ENCODE measurements around the gene CELF2.
A peak's percentile ranks its signal among the peaks of the same experiment; 100 is the strongest.

Gene CELF2

DNA sequence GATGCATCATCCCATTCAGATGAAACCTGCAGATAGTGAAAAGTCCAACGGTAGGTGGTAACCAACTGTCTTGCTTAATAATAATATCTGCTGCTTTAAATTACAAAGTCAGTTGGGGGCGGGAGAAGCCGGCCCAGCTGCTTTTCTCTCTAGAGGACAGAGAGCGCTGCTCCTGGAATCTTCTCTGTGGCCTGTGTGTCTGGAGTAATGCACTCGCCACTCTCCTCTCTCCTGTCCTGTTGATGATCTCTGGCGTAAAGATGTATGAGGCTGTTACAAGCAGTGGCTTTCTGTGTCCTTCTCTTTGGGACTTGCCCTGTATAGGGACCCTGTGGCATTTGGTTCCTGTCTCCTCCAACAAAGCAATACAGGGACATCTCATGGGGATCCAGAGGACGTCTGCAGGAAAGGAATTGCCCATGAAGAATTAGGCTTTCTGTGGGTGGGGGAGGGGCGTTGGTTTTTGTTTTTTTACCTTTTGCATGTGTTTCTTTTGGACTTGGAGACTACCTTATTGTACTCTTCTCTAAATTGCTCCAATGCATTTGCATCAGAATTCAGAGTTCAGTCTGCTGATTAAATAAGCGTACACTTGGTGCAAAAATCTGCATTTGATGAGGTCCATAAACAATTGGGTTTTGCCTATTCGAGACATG is 231.6 kb downstream of the CELF2 start:
- no peak for DNase-seq (ENCODE audit: low spot score)

DNA sequence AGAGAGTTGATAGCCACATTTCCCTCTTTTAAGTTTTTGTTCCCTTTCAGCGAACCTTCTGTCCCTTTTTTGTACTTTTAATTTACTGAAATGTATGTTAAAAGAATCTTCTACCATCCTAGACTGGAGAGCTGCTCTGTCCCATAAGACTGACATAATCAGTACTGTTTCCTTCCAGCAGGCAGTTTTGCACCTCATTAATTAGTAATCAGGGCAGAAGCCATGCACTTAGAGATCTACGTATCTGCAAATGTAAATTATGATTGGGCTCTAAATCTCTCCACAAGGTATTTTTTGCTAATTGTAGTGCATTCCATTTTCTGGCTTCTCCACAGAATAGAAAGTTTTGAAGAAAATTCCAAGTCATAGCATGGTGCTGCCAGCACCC is 232.1 kb downstream of the CELF2 start:
- no peak for DNase-seq (ENCODE audit: low spot score)

DNA sequence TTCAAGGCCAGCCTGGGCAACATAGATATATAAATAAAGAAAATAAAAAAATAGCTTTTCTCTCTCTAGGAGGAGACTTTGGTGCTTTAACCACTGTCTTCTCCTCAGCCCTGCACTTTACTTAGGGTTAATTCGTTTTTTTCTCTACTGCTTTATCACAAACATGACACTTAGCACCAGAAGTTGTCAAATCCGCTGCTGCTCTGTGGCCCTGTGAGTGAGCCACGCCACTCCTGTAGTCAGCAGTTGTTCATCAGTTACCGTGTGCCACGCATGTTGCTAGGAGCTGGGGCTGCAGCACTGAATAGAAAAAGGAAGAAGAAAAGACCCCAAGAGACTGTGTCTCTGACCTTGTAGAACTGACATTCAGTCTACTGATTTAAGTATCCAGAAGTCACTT is 232.6 kb downstream of the CELF2 start:
- no peak for DNase-seq (ENCODE audit: low spot score)

DNA sequence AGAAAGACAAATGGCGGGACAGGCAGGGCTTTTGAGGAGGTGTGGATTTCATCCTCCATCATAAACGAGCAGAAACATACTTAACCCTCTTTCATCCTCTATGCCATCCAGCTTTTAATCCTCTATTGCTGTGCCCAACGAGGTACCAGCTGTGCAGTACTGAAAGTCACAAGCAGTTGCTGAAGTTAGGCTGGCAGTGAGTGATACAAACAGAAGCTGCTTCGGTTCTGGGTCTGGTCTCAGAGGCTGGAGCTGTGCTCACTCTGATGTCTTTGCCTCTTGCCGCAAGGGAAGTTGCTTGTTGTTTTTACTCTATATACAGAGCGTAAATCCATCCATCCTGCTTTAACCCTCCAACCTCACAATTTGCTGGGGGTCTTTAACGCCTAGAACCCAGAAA is 235.2 kb downstream of the CELF2 start:
- DNase-seq (ENCODE audit: low spot score), result no peak

DNA sequence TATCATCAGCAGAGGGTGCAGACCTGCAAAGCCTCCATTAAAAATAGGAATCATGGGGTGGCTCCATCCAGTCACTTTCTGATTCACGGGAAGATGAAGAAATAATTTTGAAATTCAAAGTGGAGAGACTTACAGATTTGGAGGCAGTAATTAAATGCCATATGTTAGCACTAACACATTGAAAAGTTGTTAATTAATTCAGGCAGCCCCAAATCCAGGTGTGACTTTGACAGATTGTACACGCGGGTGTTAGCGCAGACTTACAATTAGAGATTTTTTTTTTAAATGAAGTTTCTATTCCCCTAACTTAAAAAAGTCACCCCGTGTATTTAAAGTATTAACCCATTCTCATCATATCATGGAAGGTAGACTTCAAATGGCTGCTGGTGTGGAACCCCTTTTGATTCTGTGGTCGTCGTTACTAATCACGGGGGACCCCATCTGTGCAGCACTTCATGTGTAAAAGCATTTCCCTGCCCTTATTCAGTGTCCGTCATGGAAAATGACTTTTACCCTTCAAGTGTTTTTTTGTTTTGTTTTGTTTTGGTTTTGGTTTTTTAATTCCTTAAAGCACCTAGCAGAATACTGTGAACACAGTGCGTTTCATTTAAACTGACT is 235.8 kb downstream of the CELF2 start:
- no peak for DNase-seq (ENCODE audit: low spot score)

DNA sequence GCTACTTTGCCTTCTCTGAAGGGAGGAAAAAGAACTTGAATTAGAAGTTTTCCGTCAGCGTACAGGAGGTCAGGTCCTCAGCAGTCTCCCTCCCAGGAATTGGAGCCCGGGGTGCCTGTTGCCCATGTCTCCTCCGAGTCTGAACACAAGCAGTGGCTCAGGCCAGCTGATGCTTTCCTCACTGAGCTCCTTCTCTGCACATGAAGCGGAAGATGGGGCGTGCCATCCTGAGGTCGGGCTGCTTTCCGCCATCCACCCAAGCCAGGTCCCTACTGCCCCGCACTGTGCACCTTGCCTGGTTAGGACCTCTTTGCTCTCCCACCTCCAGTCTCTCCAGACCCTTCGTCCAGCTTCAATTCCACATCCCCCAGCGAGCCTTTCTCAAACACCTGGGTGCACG is 237.5 kb downstream of the CELF2 start:
- DNase-seq (ENCODE audit: low spot score), result no peak

DNA sequence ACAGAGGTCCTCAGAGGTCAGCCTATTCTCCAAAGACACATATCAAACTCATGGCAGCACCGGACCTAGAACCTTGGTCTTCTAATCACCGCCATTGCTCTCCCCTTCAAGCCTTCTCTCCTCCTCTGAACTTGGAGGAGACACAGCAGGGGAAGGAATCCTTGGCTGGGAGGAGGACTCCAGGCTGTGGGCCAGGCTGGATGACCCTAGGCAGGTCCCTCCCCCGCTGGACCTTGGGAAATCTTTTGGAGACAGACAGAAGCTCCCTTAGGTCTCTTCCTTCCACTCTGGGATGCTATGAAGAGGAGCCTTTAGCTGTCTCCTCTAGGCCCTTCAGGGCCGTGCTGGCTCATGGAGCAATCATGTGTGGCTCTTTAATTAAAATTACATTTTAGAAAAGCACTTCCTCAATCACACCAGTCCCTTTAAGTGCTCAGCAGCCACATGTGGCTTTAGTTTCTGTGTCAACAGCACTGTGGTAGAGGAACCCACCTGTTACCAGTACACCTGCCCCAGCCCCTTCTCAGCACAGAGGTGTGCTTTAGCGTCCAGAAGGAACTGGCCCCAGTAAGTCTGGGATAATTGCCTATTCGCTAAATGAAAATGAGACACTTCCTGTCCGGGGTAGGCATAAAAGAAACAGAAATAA is 238.2 kb downstream of the CELF2 start:
- DNase-seq (ENCODE audit: low spot score), result no peak

DNA sequence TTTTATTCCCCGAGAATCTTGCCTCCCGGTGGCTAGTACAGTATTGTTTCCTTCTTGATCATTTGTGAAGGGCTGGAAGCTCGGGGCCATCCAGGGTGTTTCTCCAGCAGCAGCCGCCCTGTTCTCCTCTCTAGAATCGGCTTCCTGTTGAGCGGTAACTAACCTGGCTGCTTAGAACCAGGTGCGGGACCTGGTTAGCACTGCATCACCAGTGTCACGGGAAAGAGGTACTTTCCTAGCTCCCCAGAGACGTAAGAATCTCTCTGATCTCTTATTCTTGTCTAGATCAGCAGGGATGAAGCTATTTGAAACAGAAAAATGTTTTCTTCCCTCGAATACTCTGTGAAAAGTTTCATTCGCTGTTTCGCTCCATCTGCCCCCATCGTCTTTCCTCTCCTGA is 239.2 kb downstream of the CELF2 start:
- no peak for DNase-seq (ENCODE audit: low spot score)

DNA sequence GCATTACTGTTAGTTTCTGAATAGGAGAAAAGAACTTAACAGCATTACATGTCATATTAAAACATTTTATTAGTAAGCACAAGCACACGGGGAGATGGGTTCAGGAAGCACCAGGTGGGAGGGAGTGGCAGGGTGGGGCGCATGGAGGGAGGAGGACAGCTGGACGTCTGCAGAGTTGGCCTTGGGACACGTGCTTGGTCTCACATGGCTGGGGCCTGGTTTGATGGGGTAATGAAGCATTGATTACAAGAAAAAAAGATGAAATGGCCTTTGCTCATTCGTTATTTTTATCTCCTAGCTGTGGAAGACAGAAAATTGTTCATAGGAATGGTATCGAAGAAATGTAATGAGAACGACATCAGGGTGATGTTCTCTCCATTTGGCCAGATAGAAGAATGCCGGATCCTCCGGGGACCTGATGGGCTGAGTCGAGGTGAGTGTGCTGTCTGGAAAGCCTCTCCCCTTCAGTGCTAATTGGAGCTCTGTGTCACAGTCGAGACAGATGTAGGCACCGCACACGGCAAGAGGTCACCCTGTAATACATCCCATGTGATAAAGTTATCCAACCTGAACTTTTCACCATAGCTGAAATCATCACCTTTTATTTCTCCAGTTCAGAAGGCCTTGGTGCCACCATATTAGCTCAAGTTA is 239.9 kb downstream of the CELF2 start:
- no peak for DNase-seq (ENCODE audit: low spot score)

DNA sequence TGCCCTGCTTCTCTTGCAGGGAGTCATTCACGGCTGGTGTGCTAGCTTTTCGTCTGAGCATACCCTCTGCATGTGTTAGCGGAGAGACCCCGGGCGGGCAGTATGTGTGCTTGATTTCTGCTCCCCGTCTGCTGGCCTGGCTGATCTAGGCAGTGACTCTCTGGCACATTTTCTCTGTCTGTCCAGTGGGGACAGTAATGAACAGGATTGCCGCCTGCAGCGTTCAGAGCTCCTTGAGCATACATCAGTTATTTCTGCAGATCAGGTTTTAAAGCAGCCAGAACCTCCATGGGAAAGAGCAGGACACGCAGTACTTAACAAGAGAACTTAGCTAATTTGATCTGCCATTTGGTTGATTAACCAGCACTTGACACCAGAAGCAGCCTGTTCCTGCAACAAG is 242.5 kb downstream of the CELF2 start:
- no peak for DNase-seq (ENCODE audit: low spot score)

DNA sequence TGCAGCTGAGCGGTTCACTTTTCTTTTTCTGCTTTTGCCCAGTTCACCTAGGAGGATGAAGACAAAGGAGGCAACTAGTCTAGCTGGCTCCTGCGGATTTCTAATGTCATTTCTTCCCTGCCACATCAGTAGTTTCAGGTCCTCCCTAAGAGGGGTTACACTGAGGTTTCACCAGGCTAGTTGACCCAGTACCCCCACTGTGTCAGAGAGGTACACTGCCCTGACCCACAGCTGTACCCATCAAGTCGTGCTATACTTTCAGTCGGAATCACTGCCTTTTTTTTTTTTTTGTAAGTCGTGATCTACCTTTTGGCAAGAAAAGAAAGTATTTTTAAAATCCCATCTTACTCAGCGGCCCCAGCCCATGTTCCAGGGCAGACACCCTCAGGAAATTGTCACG is 243.5 kb downstream of the CELF2 start:
- no peak for DNase-seq (ENCODE audit: low spot score)

DNA sequence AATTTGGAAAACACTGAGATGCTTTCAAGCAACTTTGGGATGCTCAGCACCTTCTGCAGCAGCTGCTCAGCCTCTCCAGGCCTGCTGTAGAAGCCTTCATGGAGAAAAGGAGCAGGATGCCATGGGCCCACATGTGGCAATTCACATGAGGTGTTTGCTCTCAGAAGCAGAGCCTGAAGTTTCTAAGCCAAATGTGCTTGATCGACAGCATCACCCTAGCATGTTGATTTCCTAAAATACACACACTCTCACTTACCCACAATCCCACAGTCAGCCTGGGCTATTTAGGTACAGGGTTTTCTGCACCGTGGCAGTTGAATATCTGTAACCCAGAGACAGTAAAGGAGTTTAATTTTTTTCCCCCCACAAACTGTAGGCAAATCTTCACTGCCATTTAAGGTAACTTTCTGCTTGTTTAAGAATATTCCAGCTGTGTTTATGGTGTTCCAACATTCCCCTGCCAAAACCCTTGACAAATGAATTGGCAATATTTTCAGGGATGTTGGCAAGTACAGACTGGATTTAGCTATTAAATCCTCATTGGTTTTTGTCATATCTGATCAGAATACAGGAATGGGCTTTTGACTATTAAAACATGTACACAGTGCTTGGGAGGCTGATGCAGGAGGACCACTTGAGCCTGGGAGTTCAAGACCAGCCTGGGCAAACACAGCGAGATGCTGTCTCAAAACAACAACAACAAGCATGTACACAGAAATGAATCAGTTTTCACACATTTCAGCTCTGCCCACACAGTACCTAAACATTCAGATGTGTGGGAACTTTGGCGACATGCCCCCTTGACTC is 244.2 kb downstream of the CELF2 start:
- no peak for DNase-seq (ENCODE audit: low spot score)

DNA sequence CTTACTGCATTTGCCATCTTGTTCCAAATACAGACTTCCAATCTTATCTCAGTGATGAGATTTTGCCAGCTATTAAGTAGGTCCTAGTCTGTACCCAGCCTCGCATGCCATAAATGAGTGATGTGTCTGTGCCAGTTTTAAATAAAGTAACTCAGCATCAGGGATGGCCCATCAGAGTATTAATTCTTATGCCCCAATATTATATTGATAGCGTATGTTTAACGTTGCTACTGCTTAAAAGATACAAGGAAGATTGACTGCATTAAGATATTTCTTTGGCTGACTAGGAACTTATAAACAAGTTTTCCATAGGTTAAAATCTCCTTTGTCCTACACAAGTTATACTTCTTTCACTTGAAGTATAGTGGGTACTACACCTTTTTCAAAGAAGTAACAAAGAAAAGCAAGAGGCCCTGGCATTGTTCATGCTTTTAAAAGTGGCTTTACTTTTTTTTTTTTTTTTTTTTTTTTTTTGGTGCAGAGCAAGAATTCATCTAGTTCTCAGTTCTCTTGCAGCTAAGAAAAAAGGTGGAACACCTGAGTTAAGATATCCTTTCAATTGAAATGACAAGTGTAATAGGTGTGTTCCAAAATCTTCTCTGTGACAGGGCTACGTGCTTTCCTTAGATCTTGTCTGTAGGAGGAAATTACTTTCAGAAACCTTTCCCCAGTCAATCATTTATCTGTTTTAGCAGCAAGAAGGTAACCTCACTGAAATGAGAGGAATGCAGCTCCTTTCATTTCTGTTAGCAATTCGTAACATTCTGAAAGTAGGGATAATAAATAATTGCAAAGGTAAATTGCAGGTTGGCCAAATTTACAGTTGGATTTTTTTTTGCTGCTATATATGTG is 245.0 kb downstream of the CELF2 start:
- DNase-seq (ENCODE audit: low spot score), result no peak

DNA sequence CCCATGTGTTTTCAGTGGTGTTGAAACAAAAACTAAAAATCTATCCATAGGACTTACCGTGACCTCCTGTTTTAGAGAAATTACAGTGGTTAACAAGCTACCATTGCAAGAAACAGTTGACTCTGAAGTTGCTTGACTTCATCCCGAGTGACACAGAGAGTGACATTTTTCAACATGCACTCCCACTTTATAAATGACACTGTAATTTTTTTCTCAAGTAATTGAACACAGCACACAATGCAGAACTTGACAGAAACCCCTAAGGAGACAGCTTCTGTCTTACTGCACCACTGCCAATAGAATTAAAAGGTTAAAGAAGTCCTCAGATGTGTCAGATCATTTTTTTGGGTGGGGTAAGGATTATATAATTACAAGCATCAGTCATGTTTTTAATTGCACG is 246.1 kb downstream of the CELF2 start:
- no peak for DNase-seq (ENCODE audit: low spot score)

DNA sequence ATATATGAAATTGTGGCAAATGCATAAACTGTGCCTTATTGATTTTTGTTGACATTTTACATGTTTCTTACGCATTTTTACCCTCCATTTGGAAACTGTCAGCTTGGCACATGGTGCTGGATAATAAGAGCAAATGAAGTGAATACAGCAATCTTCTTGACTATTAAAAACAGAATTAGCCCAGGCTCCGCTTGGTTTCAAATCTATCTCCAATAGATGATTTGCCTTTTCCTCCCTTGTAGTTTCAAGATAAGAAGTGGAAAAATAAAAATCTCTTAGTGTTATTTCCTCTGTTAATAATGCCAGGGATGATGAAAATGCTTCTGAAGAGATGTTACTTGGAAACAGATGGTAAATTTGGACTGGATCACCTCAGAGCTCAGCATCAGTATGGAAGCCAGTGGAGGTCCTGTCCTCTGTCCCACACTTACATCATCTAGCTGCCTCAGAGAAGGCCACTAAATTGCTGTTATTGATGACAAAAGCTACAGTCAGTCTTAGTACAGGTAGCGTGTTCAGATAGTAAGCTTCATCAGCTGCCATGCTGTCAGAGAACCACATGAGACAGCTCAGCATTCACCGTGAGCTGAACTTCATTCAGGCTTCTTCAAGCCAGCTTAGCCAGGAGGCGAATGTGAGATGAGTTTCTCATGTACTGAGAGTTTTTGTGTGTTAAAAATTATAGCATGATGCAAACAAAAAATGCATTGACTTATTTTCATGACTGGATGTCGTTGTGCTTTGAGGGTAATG is 246.8 kb downstream of the CELF2 start:
- no peak for DNase-seq (ENCODE audit: low spot score)

DNA sequence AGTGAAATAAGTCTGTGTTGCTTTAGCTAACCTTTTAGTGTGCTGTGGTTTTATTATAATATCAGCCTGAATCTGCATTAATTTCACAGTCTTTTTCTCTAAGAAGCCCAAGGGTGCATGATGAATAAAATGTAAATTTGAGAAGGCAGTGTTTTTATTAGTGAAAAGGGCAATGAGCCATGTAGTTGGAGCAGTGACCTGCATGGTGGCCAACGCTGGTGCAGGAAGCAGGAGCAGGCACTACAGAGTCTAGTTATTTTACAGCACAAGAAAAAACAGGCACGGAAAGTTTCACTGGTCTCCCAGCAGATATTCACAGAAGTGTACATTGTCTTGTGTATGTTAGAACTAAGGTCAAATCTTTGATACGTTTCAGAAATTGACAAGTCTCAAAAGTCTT is 247.8 kb downstream of the CELF2 start:
- no peak for DNase-seq (ENCODE audit: low spot score)

DNA sequence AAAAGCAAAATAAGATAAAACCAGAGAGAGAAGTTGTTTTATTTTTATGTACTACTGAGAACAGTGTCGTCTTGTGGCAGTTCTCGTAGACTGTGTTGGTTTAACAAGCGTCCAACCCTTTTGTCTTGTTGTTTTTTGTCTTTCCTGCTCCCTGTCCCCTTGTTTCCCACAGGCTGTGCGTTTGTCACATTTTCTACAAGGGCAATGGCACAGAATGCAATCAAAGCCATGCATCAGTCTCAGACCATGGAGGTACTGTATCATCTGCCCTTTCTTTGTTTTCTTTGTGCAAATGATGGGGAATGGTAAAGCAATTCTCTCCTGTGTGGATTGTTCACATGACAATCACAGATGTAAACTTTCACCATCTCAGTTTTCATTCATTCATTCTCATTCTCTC is 248.8 kb downstream of the CELF2 start:
- DNase-seq (ENCODE audit: low spot score), result no peak

DNA sequence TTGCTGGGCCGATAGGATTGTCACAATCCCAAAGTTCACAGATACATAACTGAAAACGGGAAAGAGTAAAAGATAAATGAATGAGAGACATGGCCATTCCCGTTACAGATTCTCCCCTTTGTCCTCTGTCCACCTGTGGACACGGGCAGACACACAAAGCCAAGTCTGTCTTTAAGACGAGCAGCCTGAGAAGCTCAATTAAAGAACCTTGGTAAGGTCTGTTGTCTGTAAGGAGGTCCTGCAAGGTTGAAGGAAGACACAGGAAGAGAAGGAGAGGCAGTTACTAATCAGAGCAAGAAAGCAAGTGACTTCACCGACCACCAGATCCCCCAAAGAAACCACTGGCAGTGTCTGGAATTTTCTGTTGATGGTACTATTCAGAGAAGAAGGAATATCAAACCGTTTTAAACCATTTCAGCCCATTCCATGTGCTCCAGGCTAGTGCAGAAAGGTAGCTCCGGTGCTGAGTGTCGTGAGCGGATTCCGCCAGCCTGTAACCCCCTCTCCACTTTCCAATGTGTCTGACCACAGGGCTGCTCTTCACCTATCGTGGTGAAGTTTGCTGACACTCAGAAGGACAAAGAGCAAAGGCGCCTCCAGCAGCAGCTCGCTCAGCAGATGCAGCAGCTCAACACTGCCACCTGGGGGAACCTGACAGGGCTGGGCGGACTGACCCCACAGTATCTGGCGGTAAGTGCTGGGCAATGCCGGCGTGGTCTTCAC is 252.6 kb downstream of the CELF2 start:
- DNase-seq (ENCODE audit: low spot score), result peak; percentile 53

DNA sequence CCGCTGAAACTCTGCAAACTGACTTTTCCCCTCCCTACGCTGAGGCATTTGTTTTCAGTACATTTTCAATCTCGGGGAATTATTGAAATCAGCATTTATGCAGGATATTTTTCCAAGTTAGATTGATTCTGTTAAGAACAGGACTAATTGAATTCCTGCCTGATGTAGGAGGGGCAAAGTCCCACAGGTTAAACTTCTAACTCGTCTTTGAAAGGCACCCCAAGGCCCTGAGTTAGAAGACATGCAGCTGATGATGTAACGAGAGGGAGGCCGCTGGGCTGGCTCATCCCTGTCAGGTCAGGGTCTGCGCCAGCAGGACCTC is 253.1 kb downstream of the CELF2 start:
- no peak for DNase-seq (ENCODE audit: low spot score)

DNA sequence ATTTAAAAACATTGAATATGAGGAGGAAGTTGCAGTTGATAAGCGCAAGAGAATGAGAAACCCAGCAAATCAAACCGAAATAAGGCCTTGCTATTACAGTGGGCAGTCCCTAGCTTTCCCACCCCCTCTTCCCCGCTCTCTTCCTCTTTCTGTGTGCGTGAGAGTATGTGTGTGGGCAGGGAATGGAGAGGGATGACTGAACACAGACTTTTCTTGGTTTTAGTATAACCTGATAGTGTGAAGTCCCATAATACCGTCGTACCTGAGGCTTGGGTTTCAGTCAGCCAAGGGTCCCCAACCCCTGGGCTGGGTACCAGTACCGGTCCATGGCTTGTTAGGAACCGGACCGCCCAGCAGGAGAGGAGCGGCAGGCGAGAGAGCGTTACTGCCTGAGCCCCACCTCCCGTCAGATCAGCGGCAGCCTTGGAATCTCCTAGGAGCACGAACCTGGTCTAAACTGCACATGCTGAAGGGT is 255.3 kb downstream of the CELF2 start:
- no peak for DNase-seq (ENCODE audit: low spot score)

Measured in germinal center (tissue), 1 donor.